GM21390 (cell line): ENCODE results near the gene RIPOR1.
A peak's percentile ranks its signal among the peaks of the same experiment; 100 is the strongest.
"Not testable (repeated sequence)": the region's sequence is repeated elsewhere in the genome, so short reads cannot be mapped to it uniquely, and the experiment has no call there.

Experiments
- ATAC-seq: cut with Tn5 transposase; IDR thresholded peaks from one replicate; pipeline ENCODE4 v1.9.1; 2021; ENCODE audit not compliant: unreplicated experiment

The RIPOR1 gene, protein sequence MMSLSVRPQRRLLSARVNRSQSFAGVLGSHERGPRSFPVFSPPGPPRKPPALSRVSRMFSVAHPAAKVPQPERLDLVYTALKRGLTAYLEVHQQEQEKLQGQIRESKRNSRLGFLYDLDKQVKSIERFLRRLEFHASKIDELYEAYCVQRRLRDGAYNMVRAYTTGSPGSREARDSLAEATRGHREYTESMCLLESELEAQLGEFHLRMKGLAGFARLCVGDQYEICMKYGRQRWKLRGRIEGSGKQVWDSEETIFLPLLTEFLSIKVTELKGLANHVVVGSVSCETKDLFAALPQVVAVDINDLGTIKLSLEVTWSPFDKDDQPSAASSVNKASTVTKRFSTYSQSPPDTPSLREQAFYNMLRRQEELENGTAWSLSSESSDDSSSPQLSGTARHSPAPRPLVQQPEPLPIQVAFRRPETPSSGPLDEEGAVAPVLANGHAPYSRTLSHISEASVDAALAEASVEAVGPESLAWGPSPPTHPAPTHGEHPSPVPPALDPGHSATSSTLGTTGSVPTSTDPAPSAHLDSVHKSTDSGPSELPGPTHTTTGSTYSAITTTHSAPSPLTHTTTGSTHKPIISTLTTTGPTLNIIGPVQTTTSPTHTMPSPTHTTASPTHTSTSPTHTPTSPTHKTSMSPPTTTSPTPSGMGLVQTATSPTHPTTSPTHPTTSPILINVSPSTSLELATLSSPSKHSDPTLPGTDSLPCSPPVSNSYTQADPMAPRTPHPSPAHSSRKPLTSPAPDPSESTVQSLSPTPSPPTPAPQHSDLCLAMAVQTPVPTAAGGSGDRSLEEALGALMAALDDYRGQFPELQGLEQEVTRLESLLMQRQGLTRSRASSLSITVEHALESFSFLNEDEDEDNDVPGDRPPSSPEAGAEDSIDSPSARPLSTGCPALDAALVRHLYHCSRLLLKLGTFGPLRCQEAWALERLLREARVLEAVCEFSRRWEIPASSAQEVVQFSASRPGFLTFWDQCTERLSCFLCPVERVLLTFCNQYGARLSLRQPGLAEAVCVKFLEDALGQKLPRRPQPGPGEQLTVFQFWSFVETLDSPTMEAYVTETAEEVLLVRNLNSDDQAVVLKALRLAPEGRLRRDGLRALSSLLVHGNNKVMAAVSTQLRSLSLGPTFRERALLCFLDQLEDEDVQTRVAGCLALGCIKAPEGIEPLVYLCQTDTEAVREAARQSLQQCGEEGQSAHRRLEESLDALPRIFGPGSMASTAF

DNA sequence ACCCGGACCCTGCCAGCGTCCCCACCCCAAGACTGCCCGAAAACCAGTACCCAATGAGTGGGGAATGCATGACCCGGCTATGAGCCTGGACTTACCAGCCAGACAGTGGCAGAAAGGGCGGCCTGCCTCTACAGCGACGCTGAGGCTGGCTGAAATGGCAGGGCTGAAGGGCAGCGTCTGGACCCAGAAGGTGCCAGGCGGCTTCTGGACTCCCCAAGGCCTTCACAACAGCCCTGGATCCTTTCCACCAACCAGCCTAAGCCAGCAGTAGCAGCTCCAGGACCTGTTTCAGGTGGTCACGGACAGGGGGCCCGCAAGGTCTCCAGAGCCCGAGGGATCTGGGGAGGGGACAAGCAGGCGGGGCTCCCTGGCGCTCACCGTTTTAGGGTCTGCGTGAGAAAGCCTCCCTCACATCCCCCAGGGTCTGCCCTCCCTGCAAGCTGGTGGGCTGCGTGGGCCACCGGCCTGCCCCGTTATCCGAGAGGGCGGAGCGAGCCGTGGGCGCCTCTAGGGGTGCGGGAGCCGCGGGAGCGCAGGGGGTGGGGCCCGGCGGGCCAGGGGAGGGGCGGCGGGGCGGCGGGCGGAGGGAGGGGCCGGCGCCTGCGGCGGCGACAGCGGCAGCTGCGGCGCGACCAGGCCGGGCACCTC is at the start of gene RIPOR1:
Gene RIPOR1 (plus strand): TSS at position 608 of the 648 bp plus-strand sequence. CDS start 9,618 bp downstream, outside the sequence.
- no peak for ATAC-seq

DNA sequence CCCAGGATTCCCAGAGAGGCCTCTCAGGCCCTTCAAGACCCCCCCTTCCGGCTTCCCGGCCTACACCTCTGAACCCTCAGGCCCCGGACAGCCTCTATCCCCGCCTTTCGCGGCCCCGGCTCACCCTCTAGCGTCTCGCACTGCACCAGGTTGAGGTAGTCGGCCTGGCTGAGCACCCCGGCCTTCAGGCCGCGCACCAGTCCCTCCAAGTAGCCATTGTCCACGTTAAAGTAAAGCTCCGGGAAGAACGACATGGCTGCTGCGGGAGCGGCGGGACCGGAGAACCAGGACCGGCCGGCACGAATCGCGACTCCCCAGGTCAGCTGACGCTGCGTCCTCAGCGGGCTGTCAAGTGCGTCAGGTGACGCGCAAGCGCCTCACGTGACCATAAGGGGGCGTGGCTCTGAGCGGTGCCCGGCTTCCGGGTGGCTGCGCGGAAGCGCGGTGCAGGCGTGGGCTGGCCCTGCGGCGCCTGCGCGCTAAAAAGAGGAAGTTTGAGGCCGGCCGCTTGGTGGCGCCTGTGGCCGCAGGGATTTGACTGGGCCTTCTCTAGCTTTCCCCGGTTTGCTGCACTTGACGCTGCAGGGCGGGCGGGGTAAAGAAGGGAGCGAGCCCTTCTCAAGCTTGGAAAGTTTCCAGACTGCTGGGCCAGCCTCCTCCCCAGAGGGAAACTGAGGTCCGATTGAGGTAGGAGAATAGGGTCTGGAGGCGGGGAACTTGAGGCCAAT is 47.6 kb upstream of the RIPOR1 start, which contains the start of gene ATP6V0D1:
Gene ATP6V0D1 (minus strand): TSS at position 325 of the 728 bp plus-strand sequence. CDS start 71 bp downstream, at position 254.
- peak; percentile 93 for ATAC-seq

DNA sequence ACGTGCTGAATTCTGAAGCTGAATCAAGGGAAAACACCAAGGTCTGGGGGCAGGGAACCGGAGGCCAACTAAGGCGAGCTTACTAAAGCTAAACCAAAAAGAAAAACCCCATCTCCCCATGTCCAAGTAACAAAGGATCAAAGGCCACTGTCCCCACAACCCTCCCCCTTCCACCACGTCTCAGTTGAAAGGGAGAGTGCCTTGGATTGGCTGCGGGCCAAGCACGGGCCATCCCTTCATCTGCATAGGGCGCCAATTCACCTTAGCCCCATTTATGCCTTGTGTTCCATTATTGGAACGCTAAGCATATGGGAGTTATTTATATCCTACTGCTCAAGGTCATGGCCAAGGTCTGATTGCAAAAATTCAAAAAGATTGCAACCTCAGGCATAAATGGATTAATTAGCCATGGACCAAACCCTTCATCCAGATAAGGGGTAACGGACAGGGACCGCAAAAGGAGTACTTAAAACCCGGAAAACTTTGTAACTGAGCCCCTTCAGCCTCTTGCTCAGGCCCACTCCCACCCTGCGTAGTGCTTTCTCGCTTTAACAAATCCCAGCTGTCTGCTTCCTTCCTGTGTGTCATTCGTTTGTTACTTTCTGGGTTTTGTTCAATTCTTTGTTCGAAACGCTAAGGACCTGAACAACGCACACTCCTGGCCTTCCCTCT is 46.9 kb upstream of the RIPOR1 start:
- no peak for ATAC-seq

DNA sequence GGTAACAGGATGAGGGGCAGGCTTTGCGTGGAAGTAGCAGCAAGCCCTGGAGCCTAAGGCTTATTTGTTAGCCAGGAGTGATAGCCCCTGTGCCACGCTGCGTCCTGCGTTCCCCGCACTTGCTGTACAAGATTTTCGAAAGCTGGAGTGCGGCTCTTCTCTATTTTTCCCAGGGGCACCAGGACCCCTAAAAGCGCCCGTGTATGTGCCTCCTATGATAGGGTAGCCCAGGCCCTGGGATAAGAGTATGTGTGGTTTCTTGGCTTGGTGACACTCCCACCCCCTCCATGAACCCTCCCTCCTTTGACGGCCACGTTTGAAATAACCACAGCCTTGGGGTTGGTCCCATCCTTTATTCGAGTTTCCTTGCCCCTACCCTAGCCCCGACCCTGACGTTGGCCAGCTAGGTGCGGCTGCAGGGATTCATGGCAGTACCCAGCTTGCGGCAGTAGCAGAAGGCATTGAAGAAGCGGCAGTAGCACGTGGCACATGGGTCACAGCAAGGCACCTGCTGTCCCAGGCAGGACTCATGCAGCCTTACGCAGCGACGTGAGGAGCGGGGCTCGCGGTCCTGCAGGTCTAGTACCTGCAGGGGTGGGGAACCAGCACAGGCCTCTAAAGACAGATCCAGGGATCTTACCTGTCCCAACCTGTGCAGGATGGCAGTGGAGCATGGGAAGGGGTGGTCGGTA is 46.2 kb upstream of the RIPOR1 start:
- no peak for ATAC-seq

GRCh38 chr16:67483150-67483549 is 45.5 kb upstream of the RIPOR1 start, which contains the start of gene AGRP:
TSS of gene AGRP (minus strand) at chr16:67483547. CDS start at chr16:67483398, 149 bp downstream.
- no peak for ATAC-seq

DNA sequence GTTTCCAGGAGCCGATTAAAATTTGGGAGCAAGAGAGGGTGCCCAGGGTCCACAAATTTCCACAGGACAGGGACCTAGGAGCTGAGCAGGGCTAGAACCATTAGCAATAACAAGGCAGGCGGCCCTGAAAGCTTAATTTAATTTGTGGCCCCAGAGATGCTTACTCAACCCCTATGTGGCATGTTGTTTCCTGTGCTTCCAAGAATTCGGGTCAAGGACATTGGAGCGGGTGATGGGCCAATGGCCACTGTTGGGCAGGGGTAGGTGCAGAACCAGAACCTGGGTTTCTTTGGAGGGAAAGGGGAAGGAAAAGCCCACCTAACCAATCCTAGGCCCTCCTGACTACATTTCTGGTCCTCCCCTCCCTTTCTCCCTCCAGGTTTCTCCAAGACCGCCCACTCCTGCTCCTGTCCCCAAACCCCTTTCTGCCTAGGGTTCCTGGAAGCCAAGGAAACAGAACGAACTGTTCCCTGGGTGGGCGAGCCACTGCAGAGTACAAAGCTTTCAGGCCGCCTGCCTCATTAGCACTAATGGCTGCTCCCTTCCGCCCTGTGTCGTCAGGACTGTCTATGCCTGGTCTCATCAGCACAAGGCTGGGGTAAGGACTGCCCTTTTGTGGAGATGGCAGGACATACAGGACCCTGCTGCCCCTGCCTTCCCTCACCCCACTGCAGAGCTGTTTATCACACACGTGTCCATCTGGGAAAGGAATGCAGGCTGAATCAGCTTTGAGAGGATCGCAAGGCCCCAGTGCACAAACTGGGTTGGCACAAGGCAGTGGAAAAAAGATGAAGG is 44.7 kb upstream of the RIPOR1 start:
- no peak for ATAC-seq

DNA sequence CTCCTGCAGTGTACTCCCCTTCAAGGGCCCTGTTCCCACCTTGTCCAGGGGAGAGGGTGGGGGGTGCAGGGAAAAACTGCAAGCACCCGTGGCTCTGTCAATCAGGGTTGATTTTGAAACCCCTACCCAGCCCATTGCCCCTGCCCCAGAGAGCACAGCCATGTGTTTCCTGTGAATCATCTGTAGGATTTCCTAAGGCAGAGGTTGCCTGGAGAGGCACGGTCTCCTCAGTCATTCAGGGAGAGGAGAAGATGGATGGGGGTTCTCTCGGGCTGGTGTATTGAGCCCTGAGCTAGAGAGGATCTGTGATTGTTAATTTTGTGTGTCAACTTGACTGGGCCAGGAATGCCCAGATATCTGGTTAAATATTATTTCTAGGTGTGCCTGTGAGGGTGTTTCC is 41.8 kb upstream of the RIPOR1 start:
- ATAC-seq, result no peak

DNA sequence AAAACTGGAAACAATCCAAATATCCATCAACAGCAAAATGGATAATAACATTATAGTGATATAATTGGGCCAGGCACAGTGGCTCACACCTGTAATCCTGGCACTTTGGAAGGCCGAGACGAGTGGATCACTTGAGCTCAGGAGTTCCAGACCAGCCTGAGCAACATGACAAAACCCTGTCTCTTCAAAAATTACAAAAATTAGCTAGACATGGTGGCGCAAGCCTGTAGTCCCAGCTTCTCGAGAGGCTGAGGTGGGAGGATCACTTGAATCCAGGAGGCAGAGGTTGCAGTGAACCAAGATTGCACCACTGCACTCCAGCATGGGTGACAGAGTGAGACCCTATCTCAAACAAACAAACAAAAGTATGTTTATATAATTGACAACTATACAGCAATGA is 41.1 kb upstream of the RIPOR1 start:
- not testable (repeated sequence) for ATAC-seq

GRCh38 chr16:67489401-67490083 is 39.1 kb upstream of the RIPOR1 start:
- ATAC-seq, result no peak

DNA sequence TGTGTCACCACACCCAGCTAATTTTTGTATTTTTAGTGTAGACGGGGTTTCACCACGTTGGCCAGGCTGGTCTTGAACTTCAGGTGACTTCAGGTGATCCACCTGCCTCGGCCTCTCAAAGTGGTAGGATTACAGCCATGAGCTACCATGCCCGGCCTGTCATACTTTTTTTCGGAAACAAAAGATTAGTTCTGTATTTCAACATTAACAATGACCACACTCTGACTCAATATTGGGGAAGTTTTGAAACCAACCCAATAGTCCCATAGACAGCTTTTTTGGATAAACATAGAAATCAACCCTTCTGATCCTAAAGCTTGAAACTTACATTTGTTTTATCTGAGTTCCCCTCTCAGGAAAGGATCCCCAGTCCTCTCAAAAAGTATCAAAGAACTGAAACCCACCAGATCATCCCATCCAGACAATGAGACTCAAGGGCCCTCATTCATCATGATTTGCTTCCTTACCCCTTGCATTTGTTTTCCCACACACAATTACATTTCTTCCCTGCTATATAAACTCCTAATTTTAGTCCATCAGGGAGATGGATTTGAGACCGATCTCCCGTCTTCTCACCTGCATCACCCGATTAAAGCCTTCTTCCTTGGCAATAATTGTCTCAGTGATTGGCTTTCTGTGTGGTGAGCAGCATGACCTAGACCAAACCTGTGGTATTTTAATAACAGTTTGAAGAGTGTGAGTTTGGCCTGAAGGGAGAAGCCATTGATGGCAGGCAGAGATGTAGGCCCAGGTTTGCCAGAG is 38.1 kb upstream of the RIPOR1 start:
- ATAC-seq, result no peak

- ATAC-seq, result no peak
These were observed 29.5 kb upstream of the RIPOR1 start for GRCh38 chr16:67499106-67499505.

DNA sequence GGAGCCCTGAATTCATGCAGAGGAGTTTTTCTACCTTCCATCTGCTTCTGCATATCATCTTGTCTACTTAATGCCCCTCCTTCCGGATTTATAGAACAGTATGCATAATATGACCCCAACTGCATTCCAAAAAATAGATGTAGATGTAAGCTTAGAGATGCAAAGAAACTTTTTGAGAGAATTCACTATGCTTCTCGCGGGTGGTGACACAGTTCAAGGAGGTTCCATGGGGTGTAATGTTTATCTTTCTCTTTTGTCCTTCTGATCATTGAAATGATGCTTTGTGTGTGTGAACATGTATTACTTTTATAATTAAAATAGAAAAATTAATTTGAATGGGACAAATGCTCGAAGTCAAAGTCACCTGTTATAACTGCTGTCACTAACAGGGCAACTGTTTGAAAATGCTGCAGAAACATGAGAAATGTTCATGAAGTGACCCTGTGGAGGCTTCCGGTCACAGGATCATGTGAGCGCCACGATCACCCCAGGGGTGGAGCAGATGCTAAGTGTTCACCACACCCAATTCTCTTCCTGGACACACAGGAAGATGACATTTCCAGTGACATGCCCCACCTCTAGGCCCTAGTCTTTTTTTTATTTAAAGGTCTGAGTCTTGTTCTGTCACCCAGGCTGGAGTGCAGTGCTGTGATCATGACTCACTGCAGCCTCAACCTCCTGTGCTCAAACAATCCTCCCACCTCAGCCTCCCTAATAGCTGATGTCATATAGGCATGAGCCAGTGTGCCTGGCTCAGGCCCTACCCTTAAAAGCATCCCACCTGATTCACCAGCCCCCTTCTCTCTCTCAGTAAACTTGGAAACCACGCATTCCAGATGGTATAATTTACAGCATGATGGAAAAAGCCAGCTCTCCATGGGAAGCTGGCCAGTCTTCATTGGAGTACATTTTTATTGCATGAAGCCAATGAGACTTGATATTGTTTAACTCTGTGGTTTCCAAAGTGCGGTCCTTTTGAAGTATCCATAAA is 24.3 kb upstream of the RIPOR1 start:
- no peak for ATAC-seq

DNA sequence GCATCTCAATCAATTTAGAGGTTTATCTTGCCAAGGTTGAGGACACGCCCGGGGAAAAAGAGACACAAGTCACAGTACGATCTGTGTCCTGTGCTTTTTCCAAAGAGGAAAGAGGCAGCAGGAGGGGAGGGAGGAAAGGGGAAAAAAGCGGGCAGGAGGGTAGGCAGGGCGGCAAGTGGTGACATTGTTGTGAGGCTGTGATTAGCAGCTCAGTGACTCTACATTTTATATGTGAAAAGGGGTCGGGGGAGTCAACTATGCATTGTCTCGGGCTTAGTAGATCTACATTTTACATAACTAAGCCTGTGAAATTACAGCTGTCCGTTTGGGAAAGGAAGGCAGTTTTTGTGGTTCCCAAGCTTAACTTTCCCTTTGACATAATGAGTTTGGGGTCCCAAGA is 22.2 kb upstream of the RIPOR1 start:
- ATAC-seq, result no peak

- ATAC-seq, result no peak
These were observed 19.6 kb upstream of the RIPOR1 start for GRCh38 chr16:67509016-67509415.

DNA sequence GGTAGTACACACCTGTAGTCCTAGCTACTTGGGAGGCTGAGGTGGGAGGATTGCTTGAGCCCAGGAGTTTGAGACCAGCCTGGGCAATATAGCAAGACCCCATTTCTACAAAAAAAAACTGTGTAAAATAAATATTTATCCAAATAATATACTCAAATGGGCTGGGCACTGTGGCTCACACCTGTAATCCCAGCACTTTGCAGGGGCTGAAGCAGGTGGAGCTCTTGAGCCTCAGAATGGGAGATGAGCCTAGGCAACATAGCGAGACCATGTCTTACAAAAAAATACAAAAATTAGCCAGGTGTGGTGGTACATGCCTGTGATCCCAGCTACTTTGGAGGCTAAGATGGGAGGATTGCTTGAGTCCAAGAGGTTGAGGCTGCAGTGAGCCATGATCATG is 14.7 kb upstream of the RIPOR1 start:
- not testable (repeated sequence) for ATAC-seq
